Neural progenitor cell (in vitro differentiated cells): ENCODE results near the gene DNER. TPM values are rescaled to one million over a fixed set of nuclear protein-coding genes. Genes with fewer than 3 reads are reported as not detected.

Experiments
- DNase-seq: peaks from one replicate; pipeline ENCODE4 v3.0.0-alpha.2; 2016; ENCODE audit warnings: low spot score
- H2AFZ ChIP-seq: fragments of 200-600 bp; sonication (generic); replicated peaks from 2 replicates; pipeline ENCODE4 v1.6.1; 2016; ENCODE audit warnings: antibody characterized with exemption
- H3F3A ChIP-seq: fragments of 200-600 bp; sonication (generic); 2 replicates; pipeline ENCODE4 v1.6.1; 2016; ENCODE audit warnings: antibody characterized with exemption, low read depth
- H3K27ac ChIP-seq: fragments of 200-600 bp; sonication (generic); 2 replicates; pipeline ENCODE4 v1.5.1; 2016; ENCODE audit warnings: mild to moderate bottlenecking
- H3K27me3 ChIP-seq: fragments of 200-600 bp; sonication (generic); 2 replicates; pipeline ENCODE4 v1.6.1; 2016; ENCODE audit warnings: mild to moderate bottlenecking, moderate library complexity
- H3K36me3 ChIP-seq: fragments of 200-600 bp; sonication (generic); 2 replicates; pipeline ENCODE4 v1.5.1; 2016
- H3K4me1 ChIP-seq: fragments of 200-600 bp; sonication (generic); 2 replicates; pipeline ENCODE4 v1.6.1; 2016; ENCODE audit warnings: mixed run types
- H3K4me2 ChIP-seq: fragments of 200-600 bp; sonication (generic); 2 replicates; pipeline ENCODE4 v1.6.1; 2016
- H3K4me3 ChIP-seq: fragments of 200-600 bp; sonication (generic); 2 replicates; pipeline ENCODE4 v1.5.1; 2016
- H3K79me2 ChIP-seq: fragments of 200-600 bp; sonication (generic); 2 replicates; pipeline ENCODE4 v1.6.1; 2016; ENCODE audit warnings: low read depth
- H3K9ac ChIP-seq: fragments of 200-600 bp; sonication (generic); 2 replicates; pipeline ENCODE4 v1.6.1; 2016
- H3K9me3 ChIP-seq: fragments of 200-600 bp; sonication (generic); 2 replicates; pipeline ENCODE4 v1.5.1; 2016; ENCODE audit warnings: low read depth
- H4K20me1 ChIP-seq: fragments of 200-600 bp; sonication (generic); 2 replicates; pipeline ENCODE4 v1.6.1; 2016; ENCODE audit warnings: low read depth
- H3K27ac Mint-ChIP-seq: 3 replicates; pipeline ENCODE4 v1.8.0; 2021; ENCODE audit warnings: mixed read lengths
- H3K27me3 Mint-ChIP-seq: 2 replicates; pipeline ENCODE4 v1.8.0; 2022; ENCODE audit warnings: low read depth, mild to moderate bottlenecking, inconsistent platforms, moderate library complexity, mixed read lengths; ENCODE audit not compliant: insufficient read depth
- H3K36me3 Mint-ChIP-seq: 3 replicates; pipeline ENCODE4 v1.8.0; 2021; ENCODE audit warnings: mixed read lengths
- H3K4me1 Mint-ChIP-seq: 3 replicates; pipeline ENCODE4 v1.8.0; 2021; ENCODE audit warnings: mixed read lengths
- H3K4me3 Mint-ChIP-seq: 3 replicates; pipeline ENCODE4 v1.8.0; 2021; ENCODE audit warnings: mild to moderate bottlenecking, moderate library complexity, mixed read lengths
- H3K9me3 Mint-ChIP-seq: 3 replicates; pipeline ENCODE4 v1.8.0; 2020; ENCODE audit warnings: mixed read lengths
- CTCF ChIP-seq: fragments of 200-600 bp; sonication (generic); IDR thresholded peaks from 2 replicates; pipeline ENCODE4 v1.5.1; 2017; ENCODE audit warnings: antibody characterized with exemption, mild to moderate bottlenecking
- EZH2 ChIP-seq: fragments of 200-600 bp; sonication (generic); IDR thresholded peaks from 2 replicates; pipeline ENCODE4 v1.6.1; 2017; ENCODE audit warnings: antibody characterized with exemption, mild to moderate bottlenecking, moderate library complexity
- EZH2phosphoT487 ChIP-seq: fragments of 200-600 bp; sonication (generic); IDR thresholded peaks from 2 replicates; pipeline ENCODE4 v1.6.1; 2017; ENCODE audit warnings: antibody characterized with exemption
- total RNA-seq: library from RNA; depleted of rRNA; stranded (reverse); fragments of >200 nt; gene quantifications from 2 replicates; pipeline ENCODE4 v1.2.3, GENCODE V29; 2015; ENCODE audit warnings: low replicate concordance

The DNER gene
- total RNA-seq, 1 donor from 2014 or later: 0.97 TPM

- Histone ChIP-seq H3K9ac (no peak overlapping the region), H3K4me3 (no peak overlapping the region), H3K9me3 (no peaks in the 10 kb centered on the region), H3K27me3 (no peaks in the 10 kb centered on the region), H3K4me2 (no peak overlapping the region), H3K27ac (no peak overlapping the region), H3F3A (no peaks in the 10 kb centered on the region), H4K20me1 (no peaks in the 10 kb centered on the region), H2AFZ (no peak overlapping the region), H3K4me1 (no peaks in the 10 kb centered on the region), H3K36me3 (no peaks in the 10 kb centered on the region), H3K79me2 (no peaks in the 10 kb centered on the region)
- Mint-ChIP-seq H3K9me3 (no peaks in the 10 kb centered on the region), H3K27me3 (no peaks in the 10 kb centered on the region), H3K36me3 (no peaks in the 10 kb centered on the region), H3K27ac (no peak overlapping the region), H3K4me3 (no peak overlapping the region), H3K4me1 (peaks cover 18% of the 10 kb centered on the region)
- DNase-seq: no peak
- TF ChIP-seq CTCF (no peak), EZH2 (no peak), EZH2phosphoT487 (no peak)
These were observed 299.7 kb downstream of the DNER start for GRCh38 chr2:229414631-229415030.

- Mint-ChIP-seq H3K27me3 (no peaks in the 10 kb centered on the region), H3K9me3 (no peaks in the 10 kb centered on the region), H3K4me1 (peaks cover 23% of the 10 kb centered on the region), H3K27ac (no peak overlapping the region), H3K36me3 (no peaks in the 10 kb centered on the region), H3K4me3 (no peak overlapping the region)
- H3K36me3 ChIP-seq: no peaks in the 10 kb centered on the region
- no peaks in the 10 kb centered on the region for H3K79me2 ChIP-seq
- H3K4me1 ChIP-seq: no peaks in the 10 kb centered on the region
- no peak overlapping the region for H3K4me3 ChIP-seq
- H3K4me2 ChIP-seq: no peak overlapping the region
- no peaks in the 10 kb centered on the region for H3K9me3 ChIP-seq
- H4K20me1 ChIP-seq: no peaks in the 10 kb centered on the region
- H3K27me3 ChIP-seq: no peaks in the 10 kb centered on the region
- H2AFZ ChIP-seq: no peak overlapping the region
- no peak overlapping the region for H3K9ac ChIP-seq
- H3F3A ChIP-seq: no peaks in the 10 kb centered on the region
- H3K27ac ChIP-seq: no peak overlapping the region
- no peak for DNase-seq
- TF ChIP-seq CTCF (no peak), EZH2 (no peak), EZH2phosphoT487 (no peak)
These were observed 301.7 kb downstream of the DNER start for GRCh38 chr2:229412686-229413085.

GRCh38 chr2:229410946-229411345 is 303.4 kb downstream of the DNER start:
- Histone ChIP-seq H3K4me2 (no peak overlapping the region), H3K9me3 (no peaks in the 10 kb centered on the region), H3K9ac (no peak overlapping the region), H3K79me2 (no peaks in the 10 kb centered on the region), H3F3A (no peaks in the 10 kb centered on the region), H3K27ac (no peak overlapping the region), H3K4me1 (no peaks in the 10 kb centered on the region), H3K4me3 (no peak overlapping the region), H3K27me3 (no peaks in the 10 kb centered on the region), H2AFZ (no peak overlapping the region), H3K36me3 (no peaks in the 10 kb centered on the region), H4K20me1 (no peaks in the 10 kb centered on the region)
- Mint-ChIP-seq H3K4me1 (peaks cover 19% of the 10 kb centered on the region), H3K4me3 (no peak overlapping the region), H3K36me3 (no peaks in the 10 kb centered on the region), H3K27ac (no peak overlapping the region), H3K9me3 (no peaks in the 10 kb centered on the region), H3K27me3 (no peaks in the 10 kb centered on the region)
- no peak for TF ChIP-seq EZH2phosphoT487
- no peak for TF ChIP-seq EZH2
- no peak for TF ChIP-seq CTCF
- DNase-seq: no peak
